Measurements from ENCODE around the gene ADAMTSL2.

The ADAMTSL2 gene

DNA sequence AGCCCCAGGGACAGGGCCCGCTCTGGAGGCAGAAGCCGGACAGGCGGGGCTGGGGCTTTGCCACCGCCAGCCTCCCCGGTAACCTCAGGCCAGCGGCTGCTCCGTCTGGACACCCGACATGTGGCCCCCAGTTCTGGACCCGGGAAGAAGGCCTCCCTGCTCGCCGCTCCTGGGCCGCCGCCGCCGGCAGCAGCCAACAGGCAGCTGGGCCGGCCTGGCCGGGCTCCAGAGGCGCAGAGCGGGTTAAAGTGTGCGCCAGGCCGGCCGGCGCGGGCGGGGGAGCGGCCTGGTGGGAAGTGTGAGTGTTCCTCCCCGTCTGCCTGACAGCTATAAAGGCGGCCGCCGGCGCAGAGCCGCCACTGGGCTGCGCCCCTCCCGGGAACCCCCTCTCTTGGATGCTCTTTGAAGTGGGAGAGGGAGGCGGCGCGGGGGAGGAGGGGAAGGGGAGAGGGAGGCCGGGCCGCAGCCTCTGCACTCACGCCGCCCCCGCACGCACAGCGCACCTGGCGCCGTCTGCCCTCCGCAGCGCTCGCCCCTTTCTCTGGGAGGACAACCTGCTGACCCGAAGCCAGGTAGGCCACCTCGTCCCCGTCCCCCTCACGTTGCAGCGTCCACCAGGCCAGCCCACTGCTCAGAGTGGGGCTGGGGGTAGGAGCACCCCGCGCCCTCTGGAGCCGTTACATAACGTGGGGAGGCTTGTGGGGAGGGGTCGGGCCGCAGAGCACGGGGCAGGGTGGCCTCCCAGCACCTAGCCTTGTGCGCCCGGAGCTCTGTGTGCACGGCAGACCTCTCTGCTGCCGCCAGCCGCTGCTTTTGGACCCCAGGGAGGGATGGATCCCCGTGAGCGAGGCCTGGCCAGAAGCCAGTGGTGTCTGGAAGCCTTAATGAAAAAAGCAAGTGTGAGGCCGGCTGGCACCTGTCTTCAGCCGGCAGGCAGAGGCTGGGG lies at the start of gene ADAMTSL2:
Gene ADAMTSL2, plus strand, starts transcription at position 359 of the 946 bp plus-strand sequence. CDS start 2,009 bp downstream, outside the sequence.
- H3K4me3 ChIP-seq (ENCODE audit: low read length) = peak within 1 kb of the TSS; percentile 21
- TF ChIP-seq, protein P1, sequence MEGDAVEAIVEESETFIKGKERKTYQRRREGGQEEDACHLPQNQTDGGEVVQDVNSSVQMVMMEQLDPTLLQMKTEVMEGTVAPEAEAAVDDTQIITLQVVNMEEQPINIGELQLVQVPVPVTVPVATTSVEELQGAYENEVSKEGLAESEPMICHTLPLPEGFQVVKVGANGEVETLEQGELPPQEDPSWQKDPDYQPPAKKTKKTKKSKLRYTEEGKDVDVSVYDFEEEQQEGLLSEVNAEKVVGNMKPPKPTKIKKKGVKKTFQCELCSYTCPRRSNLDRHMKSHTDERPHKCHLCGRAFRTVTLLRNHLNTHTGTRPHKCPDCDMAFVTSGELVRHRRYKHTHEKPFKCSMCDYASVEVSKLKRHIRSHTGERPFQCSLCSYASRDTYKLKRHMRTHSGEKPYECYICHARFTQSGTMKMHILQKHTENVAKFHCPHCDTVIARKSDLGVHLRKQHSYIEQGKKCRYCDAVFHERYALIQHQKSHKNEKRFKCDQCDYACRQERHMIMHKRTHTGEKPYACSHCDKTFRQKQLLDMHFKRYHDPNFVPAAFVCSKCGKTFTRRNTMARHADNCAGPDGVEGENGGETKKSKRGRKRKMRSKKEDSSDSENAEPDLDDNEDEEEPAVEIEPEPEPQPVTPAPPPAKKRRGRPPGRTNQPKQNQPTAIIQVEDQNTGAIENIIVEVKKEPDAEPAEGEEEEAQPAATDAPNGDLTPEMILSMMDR (conservative IDR thresholded peaks at IDR 0.05; ENCODE audit: low read depth, low read length) = no peak
- DNase-seq (ENCODE audit: low read depth) = no peak

DNA sequence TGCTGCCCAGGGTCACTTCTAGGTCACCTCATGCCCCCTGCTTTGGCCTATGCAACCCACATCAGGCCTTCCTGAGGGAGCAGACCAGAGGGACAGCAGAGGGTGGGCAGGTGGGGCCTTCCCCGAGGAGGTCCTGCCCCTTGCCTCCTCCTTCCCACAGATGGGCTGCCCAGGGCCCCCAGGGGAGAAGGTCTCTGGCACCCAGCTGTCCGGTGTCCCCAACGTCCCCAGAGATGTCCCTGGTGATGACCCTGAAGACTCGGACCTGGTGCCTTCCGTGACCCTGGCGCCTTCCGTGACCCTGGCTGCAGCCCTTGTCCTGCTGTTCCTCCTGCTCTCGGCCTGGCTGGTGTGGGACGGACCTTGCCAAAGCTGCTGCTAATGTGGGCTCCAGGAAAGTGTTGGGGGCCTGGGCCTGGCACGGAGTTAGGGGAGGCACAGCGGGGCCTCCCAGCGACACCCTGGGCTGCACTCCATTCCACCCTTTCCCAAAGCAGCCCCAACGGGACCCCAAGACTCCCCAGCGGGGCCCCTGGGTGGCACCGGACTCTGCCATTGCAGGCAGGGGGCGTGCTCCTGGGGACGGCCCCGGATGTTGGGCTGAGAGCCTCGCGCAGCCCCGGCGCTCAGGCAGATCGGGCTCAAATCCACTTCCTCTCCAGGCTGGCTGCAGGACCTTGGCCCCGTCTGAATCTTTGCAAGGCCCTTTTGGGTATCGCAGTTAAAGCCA lies 48.8 kb upstream of the ADAMTSL2 start:
- H3K4me3 ChIP-seq (ENCODE audit: low read length) = no peak overlapping the region
- TF ChIP-seq, protein P1 (conservative IDR thresholded peaks at IDR 0.05; ENCODE audit: low read depth, low read length) = no peak
- DNase-seq (ENCODE audit: low read depth) = no peak

DNA sequence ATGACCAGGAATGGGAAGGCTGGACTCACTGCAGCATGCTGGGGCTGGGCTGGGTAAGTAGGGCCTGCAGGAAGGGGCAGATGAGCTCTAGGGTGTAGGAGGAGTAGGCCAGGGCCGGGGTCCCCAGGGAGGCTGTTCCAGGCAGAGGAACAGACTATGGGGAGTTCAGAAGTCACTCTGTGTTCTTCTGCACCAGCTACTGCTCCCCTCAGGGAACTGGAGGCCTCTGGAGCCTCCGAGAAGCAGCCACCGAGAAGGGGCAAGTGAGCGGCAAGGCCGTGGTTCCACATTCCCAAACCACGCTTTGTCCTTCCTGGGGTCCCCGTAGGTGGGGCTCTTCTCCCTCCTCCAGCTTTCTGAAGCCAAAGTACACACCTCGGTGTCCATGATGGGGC lies 47.2 kb upstream of the ADAMTSL2 start:
- TF ChIP-seq, protein P1 (conservative IDR thresholded peaks at IDR 0.05; ENCODE audit: low read depth, low read length) = no peak
- H3K4me3 ChIP-seq (ENCODE audit: low read length) = no peak overlapping the region
- DNase-seq (ENCODE audit: low read depth) = no peak

GRCh38 chr9:133488686-133489252 lies 45.7 kb upstream of the ADAMTSL2 start:
- no peak overlapping the region for H3K4me3 ChIP-seq (ENCODE audit: low read length)
- no peak for DNase-seq (ENCODE audit: low read depth)
- TF ChIP-seq, protein P1 (conservative IDR thresholded peaks at IDR 0.05; ENCODE audit: low read depth, low read length) = no peak

DNA sequence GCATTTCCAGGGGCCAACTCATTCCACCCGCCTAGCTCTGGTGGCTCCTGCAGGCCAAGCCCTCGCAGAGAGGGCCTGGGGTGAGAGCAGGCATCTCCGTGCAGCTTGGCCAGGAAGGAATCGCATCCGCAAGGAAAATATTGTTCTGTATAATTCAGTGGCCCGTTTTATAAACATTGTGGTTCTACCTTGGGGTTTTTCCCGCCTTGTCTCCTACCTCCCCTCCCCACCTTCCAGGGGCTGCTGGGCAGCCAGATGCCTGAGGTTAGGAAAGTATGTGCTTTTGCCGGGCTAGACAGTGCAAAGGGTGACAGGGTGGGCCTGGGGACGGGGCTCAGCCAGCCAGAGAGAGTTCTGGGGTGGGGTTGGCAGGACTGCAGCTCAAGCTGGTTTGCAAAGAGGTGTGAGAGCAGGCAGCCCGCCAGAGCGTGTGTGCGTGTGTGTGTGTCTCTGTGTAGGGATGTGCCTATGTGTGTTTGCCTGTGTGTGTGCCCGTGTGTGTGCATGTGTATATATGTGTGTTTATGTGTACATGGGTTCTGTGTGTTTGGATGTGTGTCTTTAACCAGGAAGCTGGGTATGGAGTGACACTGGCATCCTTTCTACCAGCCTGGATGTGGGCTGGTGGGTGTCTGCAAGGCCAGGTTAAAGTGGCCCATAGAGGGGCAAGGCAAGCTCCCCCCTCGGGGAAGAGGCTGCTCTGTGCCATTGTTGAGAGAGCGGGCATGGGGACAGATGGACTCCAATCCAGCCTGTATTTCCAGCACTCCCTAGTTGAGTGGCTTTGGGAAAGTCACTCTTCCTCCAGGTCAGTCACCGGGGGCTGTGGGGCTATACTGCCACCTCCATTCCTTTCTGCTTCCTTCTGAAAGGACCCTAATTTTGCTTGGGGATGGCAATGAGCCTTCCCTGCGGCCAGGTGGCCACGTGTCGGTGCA lies 45.0 kb upstream of the ADAMTSL2 start:
- DNase-seq (ENCODE audit: low read depth) = no peak
- TF ChIP-seq, protein P1 (conservative IDR thresholded peaks at IDR 0.05; ENCODE audit: low read depth, low read length) = no peak
- H3K4me3 ChIP-seq (ENCODE audit: low read length) = no peak overlapping the region

DNA sequence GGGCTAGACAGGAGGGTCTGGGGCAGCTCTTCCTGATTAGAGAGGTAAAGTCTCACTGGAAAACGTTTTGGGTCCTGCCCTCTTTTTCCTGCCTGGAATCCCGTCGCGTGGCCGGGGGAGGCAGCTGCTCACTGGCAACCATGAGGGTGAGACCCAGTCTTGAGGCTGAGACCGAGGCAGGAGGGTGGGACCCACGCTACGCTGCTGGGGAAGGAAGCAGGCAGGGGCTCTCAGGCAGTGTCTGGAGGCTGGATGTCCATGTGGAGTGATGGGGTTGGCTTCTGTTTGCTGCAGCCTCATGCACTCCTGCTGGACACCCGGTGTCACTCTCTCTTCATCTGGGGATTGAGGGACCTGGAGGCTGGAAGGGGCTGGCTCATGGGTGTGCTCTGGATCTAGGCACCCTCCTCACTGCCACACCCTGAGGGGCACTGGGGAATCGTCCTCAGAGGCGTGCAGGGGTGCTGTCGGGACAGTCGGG lies 44.3 kb upstream of the ADAMTSL2 start:
- H3K4me3 ChIP-seq (ENCODE audit: low read length) = no peak overlapping the region
- DNase-seq (ENCODE audit: low read depth) = no peak
- TF ChIP-seq, protein P1 (conservative IDR thresholded peaks at IDR 0.05; ENCODE audit: low read depth, low read length) = no peak

All from retinal pigment epithelial cell (primary cell).